HG02798 (cell line): ENCODE data around the gene ACAA1.
A peak's percentile ranks its signal among the peaks of the same experiment; 100 is the strongest.

Experiments
- ATAC-seq: cut with Tn5 transposase; IDR thresholded peaks from one replicate; pipeline ENCODE4 v1.9.1; 2021; ENCODE audit warnings: mild to moderate bottlenecking; ENCODE audit not compliant: unreplicated experiment, poor library complexity

ACAA1 gene

DNA sequence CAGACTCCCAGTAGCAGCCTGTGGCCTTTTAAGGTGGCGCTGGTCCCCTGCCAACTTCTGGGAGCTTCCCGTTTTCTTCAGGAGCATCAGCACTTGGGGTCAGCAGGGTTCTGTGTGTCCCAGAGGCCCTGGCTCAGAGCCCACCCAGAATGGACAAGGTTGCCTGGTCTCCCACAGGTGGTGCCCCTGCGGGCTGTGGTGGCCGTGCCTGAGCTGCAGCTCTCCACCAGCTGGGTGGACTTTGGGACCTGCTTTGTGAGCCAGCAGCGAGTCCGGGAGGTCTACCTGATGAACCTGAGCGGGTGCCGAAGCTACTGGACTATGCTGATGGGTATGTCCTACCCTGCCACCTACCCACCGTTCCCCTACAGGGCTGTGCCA is 15.5 kb downstream of the ACAA1 start:
- no peak for ATAC-seq

DNA sequence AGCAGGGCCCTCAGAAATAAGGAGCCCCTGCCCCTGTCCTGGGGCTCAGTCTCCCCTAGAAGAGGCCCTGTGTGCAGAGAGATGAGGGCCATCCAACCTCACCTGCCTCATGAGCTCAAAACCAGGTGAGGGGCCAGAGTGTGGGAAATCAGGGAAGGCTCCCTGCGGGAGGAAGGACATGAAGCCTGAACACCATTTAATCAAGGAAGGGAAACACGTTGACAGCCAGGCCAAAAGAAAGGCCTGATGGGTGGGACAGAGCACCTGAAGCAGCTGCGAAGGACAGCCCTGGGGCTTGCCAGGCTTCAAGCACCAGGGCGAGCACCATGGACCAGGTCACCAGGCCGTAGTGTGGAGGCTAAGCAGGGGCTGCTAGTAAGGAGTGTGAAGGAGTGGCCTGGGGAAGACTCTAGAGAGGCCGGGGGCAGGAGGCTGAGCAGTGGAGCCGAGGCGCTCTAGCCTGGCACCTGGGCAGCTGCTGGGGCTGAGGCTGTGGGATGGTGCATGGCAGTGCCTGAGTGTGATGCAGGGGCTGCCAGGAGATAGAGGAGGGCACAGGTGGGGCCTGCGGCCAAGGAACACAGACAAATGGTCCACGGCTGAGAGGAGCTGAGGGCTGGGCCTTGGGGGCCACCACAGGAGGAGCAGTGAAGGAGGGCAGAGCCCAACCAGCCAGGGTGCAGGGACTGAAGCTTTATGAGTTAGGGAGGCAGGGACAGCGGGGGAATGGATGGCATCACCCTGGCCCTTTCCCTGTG is 16.1 kb downstream of the ACAA1 start:
- ATAC-seq: no peak

DNA sequence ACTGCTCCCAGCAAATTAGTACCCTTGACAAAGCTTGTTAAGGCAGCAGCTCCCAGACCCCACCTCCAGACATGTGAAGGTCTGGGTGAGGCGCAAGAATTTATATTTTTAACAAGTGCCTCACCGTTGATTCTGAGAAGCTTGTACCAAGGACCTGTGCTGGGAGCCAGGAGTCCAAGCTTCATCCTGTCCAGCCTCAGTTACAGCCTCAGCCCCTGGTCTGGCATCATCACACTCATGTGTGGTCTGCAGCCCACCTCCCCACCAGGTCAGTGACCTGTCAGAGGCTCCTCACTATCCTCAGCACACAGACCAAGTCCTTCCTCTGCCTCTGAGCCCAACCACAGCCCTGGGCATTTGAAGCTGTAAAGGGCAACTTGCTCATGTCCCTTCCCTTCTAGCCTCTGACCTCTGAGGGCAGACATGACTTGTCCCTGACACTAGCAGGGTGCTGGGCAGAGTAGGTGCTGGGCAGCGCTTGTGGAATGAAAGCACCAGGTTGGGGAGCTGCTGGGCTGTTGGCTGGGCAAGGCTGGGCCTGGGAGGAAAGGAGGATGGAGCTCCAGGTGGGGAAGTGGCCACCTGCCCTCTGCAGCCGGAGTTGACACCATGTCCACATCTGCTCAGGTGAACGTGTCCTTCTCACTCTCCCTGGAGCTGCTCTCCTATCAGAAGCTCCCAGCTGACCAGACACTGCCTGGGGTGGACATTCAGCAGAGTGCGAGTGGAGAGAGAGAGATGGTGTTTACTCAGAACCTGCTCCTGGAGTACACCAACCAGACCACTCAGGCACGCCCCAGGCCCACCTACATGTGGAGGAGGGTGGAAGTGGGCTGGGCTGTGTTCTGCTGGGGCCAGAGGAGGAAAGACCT is 16.9 kb downstream of the ACAA1 start:
- no peak for ATAC-seq

DNA sequence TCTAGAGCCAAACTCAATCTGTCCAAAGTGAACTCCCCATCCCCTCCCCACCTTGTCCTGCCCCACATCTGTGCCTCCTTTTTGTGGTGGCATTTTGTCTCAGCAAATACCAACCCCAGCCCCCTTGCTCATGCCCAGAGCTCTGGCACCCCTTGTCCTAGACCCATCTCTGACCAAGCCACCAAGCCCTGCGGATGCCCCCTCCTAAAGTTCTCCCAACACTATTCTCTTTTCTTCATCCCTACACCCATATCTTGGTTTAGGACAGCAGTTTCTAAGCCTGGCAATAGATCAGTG is 17.7 kb downstream of the ACAA1 start:
- no peak for ATAC-seq

DNA sequence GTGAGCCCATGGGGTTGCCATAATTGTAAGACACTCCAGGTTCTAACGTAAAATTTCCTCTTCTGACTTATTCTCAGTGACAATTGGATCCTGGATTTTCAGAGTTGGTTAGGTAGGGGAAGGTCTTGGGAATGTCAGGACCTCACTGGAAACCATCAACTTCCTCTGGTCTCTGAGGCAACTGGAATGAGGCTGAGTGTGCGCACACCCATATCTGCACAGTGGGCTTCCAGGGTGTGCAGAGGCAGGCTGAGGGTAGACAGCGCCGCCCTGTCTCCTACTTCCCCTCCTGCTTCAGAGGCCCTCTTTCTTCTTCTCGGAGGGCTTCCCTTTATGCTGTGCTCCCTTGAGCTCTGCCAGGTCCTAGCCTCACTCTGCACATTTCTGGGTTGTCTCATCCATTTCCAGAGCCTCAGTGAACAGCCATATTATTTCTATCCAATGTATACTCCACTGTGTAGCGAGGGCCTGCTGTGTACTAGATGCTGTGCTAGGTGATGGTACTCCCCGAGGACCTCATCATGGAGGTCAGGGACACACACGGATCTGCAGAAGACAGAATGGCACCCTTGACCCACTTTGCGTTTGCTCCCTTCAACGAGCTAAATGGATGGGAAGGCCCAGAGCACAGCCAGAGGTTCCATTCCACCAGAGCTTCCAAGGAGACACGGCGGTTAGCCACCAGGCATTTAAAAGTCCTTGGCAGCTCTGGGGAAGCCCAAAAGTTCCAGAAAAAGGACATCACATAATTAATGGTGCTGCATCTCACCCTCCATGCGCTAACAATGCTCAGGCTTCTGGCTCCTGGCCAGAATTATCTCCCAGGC is 18.3 kb downstream of the ACAA1 start:
- no peak for ATAC-seq

DNA sequence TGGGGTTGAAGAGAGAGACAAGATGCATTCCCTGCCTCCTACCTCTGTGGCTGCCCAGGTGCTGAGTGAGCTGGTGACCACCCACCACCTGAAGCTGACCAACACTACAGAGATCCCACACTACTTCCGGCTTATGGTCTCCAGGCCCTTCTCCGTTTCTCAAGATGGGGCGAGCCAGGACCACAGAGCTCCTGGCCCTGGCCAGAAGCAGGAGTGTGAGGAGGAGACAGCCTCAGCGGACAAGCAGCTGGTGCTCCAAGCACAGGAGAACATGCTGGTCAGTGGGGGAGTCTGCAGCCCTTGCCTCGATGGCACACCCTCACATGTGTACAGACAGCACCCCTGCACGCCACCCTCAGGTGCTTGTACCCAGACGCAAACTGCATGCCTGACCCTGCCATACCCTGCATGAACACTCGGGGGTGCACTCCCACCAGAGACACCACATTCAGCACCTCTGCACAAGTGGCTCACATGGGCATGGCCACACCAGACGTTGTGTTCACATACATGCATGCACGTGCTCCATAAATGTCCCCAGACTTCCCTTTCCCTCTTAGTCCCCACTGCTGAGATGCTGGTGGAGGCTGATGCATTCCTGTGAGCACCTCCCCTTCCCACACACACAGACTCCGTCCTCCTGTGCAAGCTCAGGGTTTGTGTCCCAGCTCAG is 19.0 kb downstream of the ACAA1 start:
- peak; percentile 70 for ATAC-seq

DNA sequence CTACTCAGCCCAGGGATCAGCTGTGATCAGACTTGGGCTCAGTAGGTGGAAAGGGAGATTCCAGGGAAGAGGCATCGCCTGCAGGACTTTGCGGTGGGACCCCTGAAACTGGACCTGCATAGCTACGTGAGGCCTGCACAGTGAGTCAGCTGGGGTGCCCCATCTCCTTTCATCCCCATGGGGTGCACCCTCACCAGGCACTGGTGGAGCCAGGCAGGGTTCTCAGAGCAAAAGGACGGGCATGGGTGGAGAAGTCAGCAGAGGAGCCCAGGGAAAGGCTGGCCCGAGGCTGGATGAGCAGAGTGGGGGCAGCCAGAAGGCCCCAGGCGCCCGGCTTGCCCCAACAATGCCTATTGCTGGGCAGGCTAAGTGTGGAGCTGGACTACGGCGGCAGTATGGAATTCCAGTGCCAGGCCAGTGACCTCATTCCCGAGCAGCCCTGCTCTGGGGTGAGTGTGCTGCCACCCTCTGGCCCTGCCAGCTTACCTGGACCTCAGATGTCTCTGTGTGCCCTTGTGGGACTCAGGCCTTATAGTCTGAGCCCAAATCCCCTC is 19.7 kb downstream of the ACAA1 start:
- no peak for ATAC-seq

DNA sequence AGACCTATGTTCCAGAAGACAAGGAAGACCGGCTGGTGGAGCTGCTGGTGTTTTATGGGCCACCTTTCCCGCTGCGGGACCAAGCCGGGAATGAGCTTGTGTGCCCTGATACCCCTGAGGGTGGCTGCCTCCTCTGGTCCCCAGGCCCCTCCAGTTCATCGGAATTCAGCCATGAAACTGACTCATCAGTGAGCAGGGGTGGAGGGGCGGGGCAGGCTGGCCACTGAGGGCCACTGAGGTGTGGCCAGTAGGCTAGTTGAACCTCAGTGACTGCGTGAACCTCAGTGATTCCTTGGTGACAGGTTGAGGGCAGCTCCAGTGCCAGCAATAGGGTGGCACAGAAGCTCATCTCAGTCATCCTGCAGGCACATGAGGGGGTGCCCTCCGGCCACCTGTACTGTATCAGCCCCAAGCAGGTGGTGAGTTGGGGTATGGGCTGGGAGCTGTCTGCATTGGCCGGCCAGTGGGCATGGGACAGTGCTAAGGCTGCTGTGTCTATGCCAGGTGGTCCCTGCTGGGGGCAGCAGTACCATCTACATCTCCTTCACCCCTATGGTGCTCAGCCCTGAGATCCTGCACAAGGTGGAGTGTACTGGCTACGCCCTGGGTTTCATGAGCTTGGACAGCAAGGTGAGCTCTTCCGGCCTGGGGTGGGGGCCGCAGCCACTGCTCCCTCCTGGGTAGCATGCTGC is 20.3 kb downstream of the ACAA1 start:
- no peak for ATAC-seq

DNA sequence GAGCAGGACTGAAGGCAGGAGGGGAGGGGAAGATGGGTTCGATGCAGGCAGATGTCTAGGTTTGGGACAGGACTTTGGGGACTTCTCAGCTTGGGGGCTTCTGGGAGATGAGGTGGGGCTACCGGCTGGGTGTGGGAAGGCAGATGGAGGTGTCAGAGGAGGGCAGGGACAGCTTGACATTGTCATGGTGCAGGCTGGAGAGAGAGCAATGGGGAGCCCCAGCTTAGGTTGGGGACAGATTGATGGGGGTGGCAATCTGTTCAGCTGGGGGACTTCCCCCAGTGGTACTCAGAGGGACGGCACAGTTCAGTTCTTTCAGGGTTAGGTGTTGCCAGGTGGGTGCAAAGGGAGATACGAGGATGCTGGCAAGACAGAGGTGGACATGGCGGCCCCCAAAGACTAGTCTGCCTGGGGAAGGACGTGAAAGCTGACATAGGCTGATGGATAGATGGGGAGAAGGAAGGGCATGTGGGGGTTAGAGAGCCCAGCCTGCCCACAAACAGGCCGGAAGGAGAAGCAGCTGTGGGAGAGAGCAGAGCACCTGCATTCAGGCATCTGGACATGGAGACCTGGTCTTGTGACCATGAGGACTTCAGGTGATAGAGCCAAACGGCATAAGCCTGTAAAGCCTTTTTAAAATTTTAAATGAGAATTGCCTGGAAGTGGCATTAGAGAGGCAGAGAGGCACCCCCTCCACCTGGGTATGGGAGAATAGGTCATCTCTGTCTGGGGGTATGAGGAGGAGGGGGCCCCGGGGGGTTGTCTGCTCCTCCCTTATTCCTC is 21.1 kb downstream of the ACAA1 start:
- ATAC-seq: no peak

DNA sequence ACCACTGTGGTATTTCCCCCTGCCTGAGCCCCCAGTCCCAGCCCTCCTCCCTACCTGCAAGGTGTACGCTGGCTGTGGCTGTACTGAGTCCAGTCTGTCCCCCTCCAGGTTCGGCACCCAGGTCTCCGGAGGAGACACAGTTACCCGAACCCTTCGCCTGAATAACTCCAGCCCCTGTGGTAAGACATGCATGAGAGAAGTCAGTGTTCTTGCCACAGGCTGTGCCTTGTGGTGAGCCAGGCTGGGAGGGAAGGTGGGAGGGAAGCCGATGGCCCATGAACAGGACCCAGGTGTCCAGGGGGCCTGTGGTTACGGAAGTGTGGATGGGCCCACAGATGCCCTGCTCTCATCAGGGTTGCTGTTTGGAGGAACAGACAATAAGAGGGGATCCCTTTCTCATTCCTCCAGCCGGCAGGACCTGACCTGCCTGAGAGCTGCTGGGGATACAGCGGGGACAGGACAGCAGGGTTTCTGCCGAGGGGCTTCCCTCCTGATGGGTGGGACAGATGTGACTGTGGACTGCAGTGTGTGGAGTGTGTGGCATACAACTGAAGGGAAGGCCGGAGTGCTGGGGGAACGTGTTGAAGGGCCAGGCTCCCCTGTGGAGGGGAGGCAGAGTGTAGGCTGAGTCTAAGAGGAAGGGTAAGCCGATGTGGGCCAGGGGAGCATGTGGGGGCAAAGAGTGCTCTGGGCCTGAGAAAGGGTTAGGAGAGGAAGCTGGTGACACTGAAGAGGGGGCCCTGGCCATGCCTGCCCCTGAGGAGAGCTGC is 21.9 kb downstream of the ACAA1 start:
- no peak for ATAC-seq

DNA sequence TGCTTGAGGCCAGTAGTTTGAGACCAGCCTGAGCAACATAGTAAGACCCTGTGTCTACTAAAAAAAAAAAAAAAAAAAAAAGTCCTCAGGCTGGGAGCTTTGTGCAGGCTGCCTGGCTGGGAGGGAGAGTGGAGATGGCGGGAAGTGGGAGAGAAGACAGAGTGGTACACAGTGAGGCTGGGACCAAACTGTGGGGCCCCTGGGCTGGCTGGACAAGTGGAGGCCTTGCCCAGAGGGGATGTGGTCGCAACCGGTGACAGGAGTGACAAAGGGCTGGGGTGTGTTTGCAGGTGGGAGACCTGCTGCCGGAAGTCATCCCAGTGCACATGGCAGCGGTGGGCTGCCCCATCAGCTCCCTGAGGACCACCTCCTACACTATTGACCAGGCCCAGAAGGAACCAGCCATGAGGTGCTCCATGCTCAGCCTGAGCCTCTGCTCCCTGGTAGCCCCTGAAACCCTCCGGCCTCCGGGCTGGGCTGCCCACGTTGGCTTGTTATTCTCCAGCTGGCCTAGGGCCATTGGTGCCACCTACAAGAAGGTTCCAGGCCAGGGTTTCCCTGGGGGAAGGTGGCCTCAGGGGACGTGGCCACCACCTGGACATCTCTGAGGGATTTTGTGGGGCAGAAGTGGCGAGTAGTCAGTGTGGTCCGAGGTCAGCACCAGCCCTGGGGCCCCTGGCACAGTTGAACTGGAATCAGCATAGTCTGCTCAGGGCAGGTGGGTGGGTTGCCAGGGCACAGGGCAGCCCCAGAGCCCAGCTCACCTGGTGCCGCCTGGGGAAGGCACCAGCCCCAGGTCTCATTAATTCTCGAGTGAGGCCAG is 22.7 kb downstream of the ACAA1 start:
- no peak for ATAC-seq

DNA sequence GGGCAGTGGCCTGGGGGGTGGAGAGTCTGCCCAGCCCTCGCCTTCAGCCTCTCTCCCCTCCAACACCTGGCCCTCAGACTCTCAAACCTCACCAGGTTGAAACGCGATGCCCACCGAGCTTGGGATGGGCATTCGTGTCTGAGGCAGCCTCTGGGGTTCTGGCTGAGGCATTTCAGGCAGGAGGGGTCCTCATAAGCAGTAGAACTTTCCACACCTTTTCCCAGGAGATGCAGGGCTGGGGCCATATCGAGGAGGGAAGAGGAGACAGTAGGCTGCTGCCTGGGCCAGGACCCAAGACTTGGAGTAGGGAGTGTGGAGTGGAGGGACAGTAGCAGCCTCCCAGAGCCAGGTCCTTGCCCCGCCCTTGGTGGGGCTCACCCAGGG is 24.6 kb downstream of the ACAA1 start:
- no peak for ATAC-seq

DNA sequence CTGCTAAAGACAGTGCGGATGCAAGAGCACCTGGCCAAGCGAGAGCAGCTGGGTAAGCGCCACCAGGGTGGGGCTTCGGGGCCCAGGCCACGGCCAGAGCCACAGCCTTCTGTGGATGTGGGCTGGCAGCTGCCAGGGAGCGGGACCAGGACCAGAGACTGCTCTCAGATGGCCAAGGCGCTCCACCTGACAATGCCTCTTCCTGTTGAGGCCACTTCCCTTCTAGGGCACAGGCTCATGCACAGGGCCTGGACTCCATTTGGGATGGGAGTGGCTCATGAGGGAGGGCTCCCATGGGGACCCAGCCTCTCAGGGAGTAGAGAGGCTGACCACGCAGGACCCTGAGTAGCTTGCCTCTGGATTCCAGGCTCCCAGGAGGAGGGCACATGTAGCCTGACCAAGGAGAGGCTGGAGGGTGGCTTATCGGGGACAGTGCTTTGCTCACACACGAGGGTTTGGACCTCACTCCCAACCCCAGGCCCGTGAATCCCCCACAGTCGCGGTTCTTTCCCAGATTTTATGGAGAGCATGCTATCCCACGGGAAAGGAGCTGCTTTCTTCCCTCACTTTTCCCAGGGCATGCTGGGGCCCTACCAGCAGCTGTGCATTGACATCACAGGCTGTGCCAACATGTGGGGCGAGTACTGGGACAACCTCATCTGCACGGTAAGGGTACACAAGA is 25.1 kb downstream of the ACAA1 start:
- no peak for ATAC-seq

DNA sequence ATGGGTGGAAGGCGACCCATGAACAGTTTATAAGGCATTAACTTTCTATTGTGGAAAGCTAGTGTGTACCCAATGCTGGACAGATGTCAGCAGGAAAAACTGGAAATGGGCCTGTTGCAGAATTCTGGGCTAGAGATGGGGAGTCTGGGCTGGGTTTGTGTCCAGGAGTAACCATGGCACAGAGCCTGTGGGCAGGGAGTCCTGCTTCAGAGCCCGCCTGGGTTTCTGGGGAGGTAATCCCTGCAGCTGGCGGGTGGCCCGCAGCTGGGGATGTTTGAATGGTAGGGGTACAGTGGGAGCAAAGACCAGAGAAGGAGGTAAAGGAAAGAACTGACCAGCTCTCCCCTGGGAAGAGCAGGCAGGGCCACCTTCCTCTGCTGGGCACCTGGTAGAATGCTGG is 25.7 kb downstream of the ACAA1 start:
- no peak for ATAC-seq

DNA sequence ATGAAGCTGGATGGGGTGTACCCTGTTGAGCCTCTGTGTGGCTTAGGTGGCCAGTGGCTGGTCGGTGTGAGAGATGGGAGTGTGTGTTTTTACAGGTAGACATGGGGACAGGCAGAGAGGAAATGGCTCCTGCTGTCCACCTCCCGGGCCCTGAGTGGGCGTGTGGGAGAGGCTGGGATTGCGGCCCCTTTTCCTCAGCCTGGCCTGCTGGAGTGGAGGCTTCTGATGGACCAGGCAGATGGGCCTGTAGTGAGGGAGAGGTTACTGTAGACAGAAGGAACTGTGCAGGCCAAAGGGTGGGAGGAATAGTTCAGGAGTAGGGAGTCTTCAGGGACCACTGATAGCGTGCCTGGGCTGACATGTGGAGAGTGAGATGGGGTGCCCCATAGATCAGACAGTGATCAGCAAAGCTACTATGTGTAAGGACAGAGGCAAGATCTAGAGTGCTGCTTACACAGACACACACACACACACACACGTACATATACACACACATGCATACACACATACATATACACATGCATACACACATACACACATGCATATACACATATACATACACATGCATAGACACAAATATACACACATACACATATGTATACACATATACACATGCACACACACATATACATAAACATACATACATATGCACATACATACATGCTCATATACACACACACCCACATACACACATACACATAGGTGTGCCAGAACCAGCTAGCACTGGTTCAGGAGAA is 26.4 kb downstream of the ACAA1 start:
- ATAC-seq: no peak
